22Rv1 (cell line): ENCODE measurements around the gene HFM1.
"Not testable (repeated sequence)": the region's sequence is repeated elsewhere in the genome, so short reads cannot be mapped to it uniquely, and the experiment has no call there.

ENCODE experiments used
- ZFX ChIP-seq: fragments of 450-650 bp; IDR thresholded peaks from 2 replicates; pipeline ENCODE4 v1.6.1; 2017; ENCODE audit warnings: antibody characterized with exemption, borderline replicate concordance
- TF ChIP-seq, protein P1 (sequence below): fragments of 450-650 bp; IDR thresholded peaks from 2 replicates; pipeline ENCODE4 v1.5.1; 2017; ENCODE audit warnings: mild to moderate bottlenecking

- TF ChIP-seq, protein P1, sequence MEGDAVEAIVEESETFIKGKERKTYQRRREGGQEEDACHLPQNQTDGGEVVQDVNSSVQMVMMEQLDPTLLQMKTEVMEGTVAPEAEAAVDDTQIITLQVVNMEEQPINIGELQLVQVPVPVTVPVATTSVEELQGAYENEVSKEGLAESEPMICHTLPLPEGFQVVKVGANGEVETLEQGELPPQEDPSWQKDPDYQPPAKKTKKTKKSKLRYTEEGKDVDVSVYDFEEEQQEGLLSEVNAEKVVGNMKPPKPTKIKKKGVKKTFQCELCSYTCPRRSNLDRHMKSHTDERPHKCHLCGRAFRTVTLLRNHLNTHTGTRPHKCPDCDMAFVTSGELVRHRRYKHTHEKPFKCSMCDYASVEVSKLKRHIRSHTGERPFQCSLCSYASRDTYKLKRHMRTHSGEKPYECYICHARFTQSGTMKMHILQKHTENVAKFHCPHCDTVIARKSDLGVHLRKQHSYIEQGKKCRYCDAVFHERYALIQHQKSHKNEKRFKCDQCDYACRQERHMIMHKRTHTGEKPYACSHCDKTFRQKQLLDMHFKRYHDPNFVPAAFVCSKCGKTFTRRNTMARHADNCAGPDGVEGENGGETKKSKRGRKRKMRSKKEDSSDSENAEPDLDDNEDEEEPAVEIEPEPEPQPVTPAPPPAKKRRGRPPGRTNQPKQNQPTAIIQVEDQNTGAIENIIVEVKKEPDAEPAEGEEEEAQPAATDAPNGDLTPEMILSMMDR, result not testable (repeated sequence)
- TF ChIP-seq ZFX, result not testable (repeated sequence)
Observed at GRCh38 chr1:91422523-91422922, 17.9 kb upstream of the HFM1 start.
